NCI-H1436 (cell line): ENCODE data around the gene KARS1.

Experiments used
- DNase-seq: peaks from one replicate; lab custom pipeline; 2025; lab: John Stamatoyannopoulos, UW

The KARS1 gene

GRCh38 chr16:75647492-75648264, at the start of gene KARS1, which contains the start of gene TERF2IP:
KARS1 (minus strand) TSS chr16:75647665; CDS start chr16:75647639, 26 bp downstream.
TERF2IP (plus strand) TSS chr16:75647773; CDS start chr16:75647883, 110 bp downstream.
- peak; percentile 88 for DNase-seq

- no peak for DNase-seq
Observed at GRCh38 chr16:75695708-75696107, 48.2 kb upstream of the KARS1 start.

GRCh38 chr16:75687361-75687760, 39.9 kb upstream of the KARS1 start:
- DNase-seq = no peak

GRCh38 chr16:75682308-75682707, 34.8 kb upstream of the KARS1 start:
- no peak for DNase-seq

GRCh38 chr16:75679366-75679765, 31.9 kb upstream of the KARS1 start:
- no peak for DNase-seq

GRCh38 chr16:75676909-75677308, 29.4 kb upstream of the KARS1 start, which contains the start of gene CPHXL2:
CPHXL2 (minus strand) TSS chr16:75677009; CDS start chr16:75676999, 10 bp downstream.
- DNase-seq = no peak

GRCh38 chr16:75667503-75667902, 20.0 kb upstream of the KARS1 start:
- DNase-seq = no peak

GRCh38 chr16:75660726-75661302, 13.3 kb upstream of the KARS1 start:
- no peak for DNase-seq

GRCh38 chr16:75660321-75660720, 12.9 kb upstream of the KARS1 start:
- DNase-seq = no peak

GRCh38 chr16:75658175-75658574, 10.7 kb upstream of the KARS1 start:
- no peak for DNase-seq

- no peak for DNase-seq
Observed at GRCh38 chr16:75653922-75654321, 6.5 kb upstream of the KARS1 start.

- DNase-seq = peak; percentile 55
Observed at GRCh38 chr16:75648265-75649076, 1.0 kb upstream of the KARS1 start.

GRCh38 chr16:75647112-75647491, 363 bp downstream of the KARS1 start:
- no peak for DNase-seq

GRCh38 chr16:75644240-75645012, 3.0 kb downstream of the KARS1 start:
- DNase-seq = no peak

- DNase-seq = no peak
Observed at GRCh38 chr16:75640598-75640997, 6.9 kb downstream of the KARS1 start.

- DNase-seq = no peak
Observed at GRCh38 chr16:75635036-75635435, 12.4 kb downstream of the KARS1 start.

- DNase-seq = no peak
Observed at GRCh38 chr16:75632857-75633256, 14.6 kb downstream of the KARS1 start.

- DNase-seq = no peak
Observed at GRCh38 chr16:75630052-75630451, 17.4 kb downstream of the KARS1 start.

GRCh38 chr16:75629132-75629531, 18.3 kb downstream of the KARS1 start:
- no peak for DNase-seq

- no peak for DNase-seq
Observed at GRCh38 chr16:75628351-75628750, 19.1 kb downstream of the KARS1 start.

GRCh38 chr16:75627851-75628250, 19.6 kb downstream of the KARS1 start:
- no peak for DNase-seq

GRCh38 chr16:75626806-75627205, 20.7 kb downstream of the KARS1 start:
- DNase-seq = no peak
